Neutrophil (primary cell): ENCODE results near the gene SPATS2L.

Experiments
- H3K27ac ChIP-seq: fragments of 200-600 bp; sonication (generic); 2 replicates; pipeline ENCODE4 v1.5.1; 2016; ENCODE audit warnings: mild to moderate bottlenecking, moderate library complexity
- H3K27me3 ChIP-seq: fragments of 200-600 bp; sonication (generic); 2 replicates; pipeline ENCODE4 v1.6.0; 2016; ENCODE audit warnings: mild to moderate bottlenecking
- H3K36me3 ChIP-seq: fragments of 200-600 bp; sonication (generic); 2 replicates; pipeline ENCODE4 v1.5.1; 2017
- H3K4me1 ChIP-seq, 2 experiments: fragments of 200-600 bp in 1 of 2; sonication (generic) in 1 of 2; 1 replicate in 1 of 2; 2 replicates in 1 of 2; pipeline versions ENCODE4 v1.5.1 to v1.6.1; 2013 to 2016; ENCODE audit warnings: low read depth in 1 of 2, low read length in 1 of 2, mild to moderate bottlenecking in 1 of 2, moderate library complexity in 1 of 2; ENCODE audit not compliant: control insufficient read depth in 1 of 2, insufficient read depth in 1 of 2
- H3K4me3 ChIP-seq, 2 experiments: fragments of 200-600 bp in 1 of 2; sonication (generic) in 1 of 2; 1 replicate in 1 of 2; 2 replicates in 1 of 2; pipeline ENCODE4 v1.5.1; 2013 to 2016; ENCODE audit warnings: low read depth in 1 of 2, low read length in 1 of 2, mild to moderate bottlenecking in 1 of 2, moderate library complexity in 1 of 2
- H3K9me3 ChIP-seq: fragments of 200-600 bp; sonication (generic); 2 replicates; pipeline ENCODE4 v1.5.1; 2016
- TF ChIP-seq, protein P1 (sequence below): fragments of 200-600 bp; sonication (generic); IDR thresholded peaks from 2 replicates; pipeline ENCODE4 v1.5.1; 2016; ENCODE audit warnings: antibody characterized with exemption

SPATS2L gene

GRCh38 chr2:200443916-200444315 lies 137.4 kb downstream of the SPATS2L start:
- Histone ChIP-seq H3K4me3 (no peak overlapping the region), H3K27ac (no peak overlapping the region), H3K4me1 (no peaks in the 10 kb centered on the region), H3K36me3 (no peaks in the 10 kb centered on the region), H3K9me3 (no peaks in the 10 kb centered on the region), H3K27me3 (no peaks in the 10 kb centered on the region)
- TF ChIP-seq, protein P1, sequence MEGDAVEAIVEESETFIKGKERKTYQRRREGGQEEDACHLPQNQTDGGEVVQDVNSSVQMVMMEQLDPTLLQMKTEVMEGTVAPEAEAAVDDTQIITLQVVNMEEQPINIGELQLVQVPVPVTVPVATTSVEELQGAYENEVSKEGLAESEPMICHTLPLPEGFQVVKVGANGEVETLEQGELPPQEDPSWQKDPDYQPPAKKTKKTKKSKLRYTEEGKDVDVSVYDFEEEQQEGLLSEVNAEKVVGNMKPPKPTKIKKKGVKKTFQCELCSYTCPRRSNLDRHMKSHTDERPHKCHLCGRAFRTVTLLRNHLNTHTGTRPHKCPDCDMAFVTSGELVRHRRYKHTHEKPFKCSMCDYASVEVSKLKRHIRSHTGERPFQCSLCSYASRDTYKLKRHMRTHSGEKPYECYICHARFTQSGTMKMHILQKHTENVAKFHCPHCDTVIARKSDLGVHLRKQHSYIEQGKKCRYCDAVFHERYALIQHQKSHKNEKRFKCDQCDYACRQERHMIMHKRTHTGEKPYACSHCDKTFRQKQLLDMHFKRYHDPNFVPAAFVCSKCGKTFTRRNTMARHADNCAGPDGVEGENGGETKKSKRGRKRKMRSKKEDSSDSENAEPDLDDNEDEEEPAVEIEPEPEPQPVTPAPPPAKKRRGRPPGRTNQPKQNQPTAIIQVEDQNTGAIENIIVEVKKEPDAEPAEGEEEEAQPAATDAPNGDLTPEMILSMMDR, result no peak

- H3K9me3 ChIP-seq, result no peaks in the 10 kb centered on the region
- no peaks in the 10 kb centered on the region for H3K36me3 ChIP-seq
- TF ChIP-seq, protein P1, result no peak
- no peak overlapping the region for H3K27ac ChIP-seq
- H3K27me3 ChIP-seq, result no peaks in the 10 kb centered on the region
- no peaks in the 10 kb centered on the region for H3K4me1 ChIP-seq
- no peak overlapping the region for H3K4me3 ChIP-seq
Observed at GRCh38 chr2:200444530-200444929, 138.0 kb downstream of the SPATS2L start.

DNA sequence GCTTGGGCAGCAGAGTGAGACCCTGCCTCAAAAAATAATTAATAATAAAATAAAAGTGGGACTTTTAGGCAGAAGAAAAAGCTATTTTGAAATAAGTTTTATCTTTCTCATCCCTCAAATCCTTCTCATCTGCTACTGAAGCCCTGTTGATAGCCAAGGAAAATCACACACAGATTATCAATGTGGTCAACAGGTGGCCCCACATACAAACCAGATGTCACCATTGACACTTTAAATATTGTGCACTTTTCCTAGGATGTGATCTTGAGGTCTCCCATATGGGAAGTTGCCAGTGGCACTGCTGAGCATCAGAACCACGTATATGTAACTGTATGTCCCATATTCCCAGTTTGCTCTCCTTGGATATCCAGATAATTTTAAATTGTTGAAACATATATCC lies 138.8 kb downstream of the SPATS2L start:
- H3K4me3 ChIP-seq, result no peak overlapping the region
- H3K27me3 ChIP-seq, result no peaks in the 10 kb centered on the region
- H3K27ac ChIP-seq, result no peak overlapping the region
- TF ChIP-seq, protein P1, result no peak
- no peaks in the 10 kb centered on the region for H3K9me3 ChIP-seq
- no peaks in the 10 kb centered on the region for H3K36me3 ChIP-seq
- H3K4me1 ChIP-seq, result no peaks in the 10 kb centered on the region

GRCh38 chr2:200446612-200447011 lies 140.1 kb downstream of the SPATS2L start:
- no peaks in the 10 kb centered on the region for H3K9me3 ChIP-seq
- H3K4me3 ChIP-seq, result no peak overlapping the region
- H3K27ac ChIP-seq, result no peak overlapping the region
- no peaks in the 10 kb centered on the region for H3K36me3 ChIP-seq
- TF ChIP-seq, protein P1, result no peak
- H3K4me1 ChIP-seq, result no peaks in the 10 kb centered on the region
- no peaks in the 10 kb centered on the region for H3K27me3 ChIP-seq

- Histone ChIP-seq H3K4me3 (no peak overlapping the region), H3K27me3 (no peaks in the 10 kb centered on the region), H3K9me3 (no peaks in the 10 kb centered on the region), H3K4me1 (no peaks in the 10 kb centered on the region), H3K27ac (no peak overlapping the region), H3K36me3 (no peaks in the 10 kb centered on the region)
- TF ChIP-seq, protein P1, result no peak
Observed at GRCh38 chr2:200447139-200447855, 140.8 kb downstream of the SPATS2L start.
